Activated gamma-delta T cell treated with Interleukin-2 at 50 U/mL for 16 hours (primary cell): Measurements from ENCODE around the gene KRTAP4-8.
"Not testable (repeated sequence)": the region's sequence is repeated elsewhere in the genome, so short reads cannot be mapped to it uniquely, and the experiment has no call there.

Source experiments
- DNase-seq: peaks from one replicate; pipeline ENCODE4 v3.0.0-alpha.2; 2020

KRTAP4-8 gene

GRCh38 chr17:41107941-41108450 lies 10.1 kb upstream of the KRTAP4-8 start:
- no peak for DNase-seq

- DNase-seq, result not testable (repeated sequence)
Measured at GRCh38 chr17:41105347-41105746, 7.4 kb upstream of the KRTAP4-8 start, which contains the start of gene KRTAP4-9. Gene KRTAP4-9 (plus strand): TSS chr17:41105389. CDS start chr17:41105389, 0 bp downstream.

- DNase-seq, result not testable (repeated sequence)
Measured at GRCh38 chr17:41104386-41105038, 6.6 kb upstream of the KRTAP4-8 start.

GRCh38 chr17:41103896-41104295 lies 6.0 kb upstream of the KRTAP4-8 start:
- no peak for DNase-seq

GRCh38 chr17:41101586-41102259 lies 3.8 kb upstream of the KRTAP4-8 start, which contains the start of gene KRTAP4-16:
Gene KRTAP4-16 (minus strand): TSS chr17:41102209. CDS start chr17:41102209, 0 bp downstream.
- DNase-seq, result no peak

GRCh38 chr17:41099682-41100480 lies 1.9 kb upstream of the KRTAP4-8 start:
- not testable (repeated sequence) for DNase-seq

GRCh38 chr17:41098481-41098880 lies 539 bp upstream of the KRTAP4-8 start:
- no peak for DNase-seq

- DNase-seq, result no peak
Measured at GRCh38 chr17:41096055-41096454, 1.9 kb downstream of the KRTAP4-8 start.

- not testable (repeated sequence) for DNase-seq
Measured at GRCh38 chr17:41088760-41089352, 9.1 kb downstream of the KRTAP4-8 start.

- DNase-seq, result not testable (repeated sequence)
Measured at GRCh38 chr17:41084100-41084856, 13.7 kb downstream of the KRTAP4-8 start, which contains the start of gene KRTAP4-7. Gene KRTAP4-7 (plus strand): TSS chr17:41084150. CDS start chr17:41084207, 57 bp downstream.

- not testable (repeated sequence) for DNase-seq
Measured at GRCh38 chr17:41083427-41083826, 14.5 kb downstream of the KRTAP4-8 start.

- no peak for DNase-seq
Measured at GRCh38 chr17:41082626-41083025, 15.3 kb downstream of the KRTAP4-8 start.

- no peak for DNase-seq
Measured at GRCh38 chr17:41076788-41077187, 21.2 kb downstream of the KRTAP4-8 start.

GRCh38 chr17:41073676-41074075 lies 24.3 kb downstream of the KRTAP4-8 start:
- DNase-seq, result no peak

- DNase-seq, result no peak
Measured at GRCh38 chr17:41071606-41072360, 26.2 kb downstream of the KRTAP4-8 start.

- no peak for DNase-seq
Measured at GRCh38 chr17:41069031-41069430, 28.9 kb downstream of the KRTAP4-8 start.

- DNase-seq, result no peak
Measured at GRCh38 chr17:41067281-41067680, 30.7 kb downstream of the KRTAP4-8 start.

- no peak for DNase-seq
Measured at GRCh38 chr17:41065829-41066624, 31.9 kb downstream of the KRTAP4-8 start, which contains the start of gene KRTAP2-4. Gene KRTAP2-4 (minus strand): TSS chr17:41065879. CDS start chr17:41065845, 34 bp downstream.

- DNase-seq, result not testable (repeated sequence)
Measured at GRCh38 chr17:41065016-41065689, 32.8 kb downstream of the KRTAP4-8 start.
